Smooth muscle cell (in vitro differentiated cells): ENCODE measurements around the gene LGALS13. TPM values are rescaled to one million over a fixed set of nuclear protein-coding genes. Genes with fewer than 3 reads are reported as not detected.

ENCODE experiments used
- DNase-seq: peaks from one replicate; lab custom pipeline; 2025; ENCODE audit not compliant: unreplicated experiment; lab: John Stamatoyannopoulos, UW
- H2AFZ ChIP-seq: fragments of 200-600 bp; sonication (generic); 2 replicates; pipeline ENCODE4 v1.6.0; 2016; ENCODE audit warnings: antibody characterized with exemption, low read depth, mild to moderate bottlenecking
- H3F3A ChIP-seq: fragments of 200-600 bp; sonication (generic); 2 replicates; pipeline ENCODE4 v1.6.0; 2017; ENCODE audit warnings: antibody characterized with exemption, low read depth
- H3K27ac ChIP-seq: fragments of 200-600 bp; sonication (generic); 2 replicates; pipeline ENCODE4 v1.5.1; 2016; ENCODE audit warnings: low read depth, mild to moderate bottlenecking
- H3K27me3 ChIP-seq: fragments of 200-600 bp; sonication (generic); 2 replicates; pipeline ENCODE4 v1.6.1; 2016; ENCODE audit warnings: low read depth, mild to moderate bottlenecking
- H3K36me3 ChIP-seq: fragments of 200-600 bp; sonication (generic); 2 replicates; pipeline ENCODE4 v1.5.1; 2016; ENCODE audit warnings: low read depth
- H3K4me1 ChIP-seq: fragments of 200-600 bp; sonication (generic); 2 replicates; pipeline ENCODE4 v1.5.1; 2016; ENCODE audit warnings: low read depth
- H3K4me2 ChIP-seq: fragments of 200-600 bp; sonication (generic); 2 replicates; pipeline ENCODE4 v1.6.0; 2016; ENCODE audit warnings: mild to moderate bottlenecking
- H3K4me3 ChIP-seq: fragments of 200-600 bp; sonication (generic); 2 replicates; pipeline ENCODE4 v1.5.1; 2016; ENCODE audit warnings: mild to moderate bottlenecking
- H3K79me2 ChIP-seq: fragments of 200-600 bp; sonication (generic); 2 replicates; pipeline ENCODE4 v1.6.0; 2016; ENCODE audit warnings: low read depth, mild to moderate bottlenecking
- H3K9ac ChIP-seq: fragments of 200-600 bp; sonication (generic); 2 replicates; pipeline ENCODE4 v1.6.0; 2016; ENCODE audit warnings: low read depth
- H3K9me3 ChIP-seq: fragments of 200-600 bp; sonication (generic); replicated peaks from 2 replicates; pipeline ENCODE4 v1.5.1; 2016; ENCODE audit warnings: low read depth
- H4K20me1 ChIP-seq: fragments of 200-600 bp; sonication (generic); 2 replicates; pipeline ENCODE4 v1.6.0; 2016; ENCODE audit warnings: low read depth
- WGBS: methylation state at CpG from one replicate; pipeline ENCODE4 v1.1.7; 2016; ENCODE audit warnings: low lambda C conversion rate; 5-methylcytosine and 5-hydroxymethylcytosine counted together
- polyA plus RNA-seq: library from polyadenylated mRNA; unstranded; fragments of >200 nt; fragmentation: Nextera tagmentation; extraction: Ambion mirVana; gene quantifications from 2 replicates; pipeline ENCODE4 v1.2.1, GENCODE V29; 2016
- total RNA-seq: library from RNA; depleted of rRNA; stranded (reverse); fragments of >200 nt; gene quantifications from 2 replicates; pipeline ENCODE4 v1.2.3, GENCODE V29; 2014
- TF ChIP-seq, protein P1 (sequence below): fragments of 200-600 bp; sonication (generic); IDR thresholded peaks from 2 replicates; pipeline ENCODE4 v1.5.1; 2017; ENCODE audit warnings: borderline replicate concordance, mild to moderate bottlenecking, antibody characterized with exemption; ENCODE audit not compliant: insufficient read depth, poor library complexity, severe bottlenecking

Gene LGALS13, protein sequence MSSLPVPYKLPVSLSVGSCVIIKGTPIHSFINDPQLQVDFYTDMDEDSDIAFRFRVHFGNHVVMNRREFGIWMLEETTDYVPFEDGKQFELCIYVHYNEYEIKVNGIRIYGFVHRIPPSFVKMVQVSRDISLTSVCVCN
- total RNA-seq (not detected in 2 replicates), polyA plus RNA-seq (not detected in 2 replicates)

DNA sequence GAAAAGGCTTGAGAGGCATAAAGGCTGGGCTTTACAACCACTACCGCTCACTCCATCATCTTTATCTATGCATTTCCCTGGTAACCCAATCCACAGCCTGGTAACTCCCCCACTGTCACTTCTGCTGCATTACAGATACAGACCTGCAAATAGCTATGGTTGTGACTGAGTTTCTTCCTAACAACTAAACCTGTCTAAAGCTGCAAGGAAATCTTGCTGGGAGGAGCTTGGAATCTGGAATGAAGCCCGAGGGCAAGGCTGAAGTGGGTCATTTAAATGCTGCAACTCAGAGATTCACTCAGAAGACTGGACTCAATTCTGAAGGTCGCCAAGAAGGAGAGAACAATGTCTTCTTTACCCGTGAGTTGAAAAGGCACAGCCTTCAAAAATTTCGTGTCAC is at the start of gene LGALS13:
TSS of gene LGALS13 (plus strand) at position 301 of the 400 bp plus-strand sequence. CDS start at position 346, 45 bp downstream.
- Histone ChIP-seq H3K9me3 (no peaks in the 10 kb centered on the region), H2AFZ (no peak within 1 kb of the TSS), H3K79me2 (no peaks in the 10 kb centered on the region), H3F3A (no peaks in the 10 kb centered on the region), H3K4me1 (no peaks in the 10 kb centered on the region), H3K36me3 (no peaks in the 10 kb centered on the region), H3K9ac (no peak within 1 kb of the TSS), H4K20me1 (no peaks in the 10 kb centered on the region), H3K27me3 (no peaks in the 10 kb centered on the region), H3K27ac (no peak within 1 kb of the TSS), H3K4me3 (no peak within 1 kb of the TSS), H3K4me2 (no peak within 1 kb of the TSS)
- DNase-seq, result no peak
- 36% methylated on average over 5 of the region's 5 CpGs for WGBS
- TF ChIP-seq, protein P1, sequence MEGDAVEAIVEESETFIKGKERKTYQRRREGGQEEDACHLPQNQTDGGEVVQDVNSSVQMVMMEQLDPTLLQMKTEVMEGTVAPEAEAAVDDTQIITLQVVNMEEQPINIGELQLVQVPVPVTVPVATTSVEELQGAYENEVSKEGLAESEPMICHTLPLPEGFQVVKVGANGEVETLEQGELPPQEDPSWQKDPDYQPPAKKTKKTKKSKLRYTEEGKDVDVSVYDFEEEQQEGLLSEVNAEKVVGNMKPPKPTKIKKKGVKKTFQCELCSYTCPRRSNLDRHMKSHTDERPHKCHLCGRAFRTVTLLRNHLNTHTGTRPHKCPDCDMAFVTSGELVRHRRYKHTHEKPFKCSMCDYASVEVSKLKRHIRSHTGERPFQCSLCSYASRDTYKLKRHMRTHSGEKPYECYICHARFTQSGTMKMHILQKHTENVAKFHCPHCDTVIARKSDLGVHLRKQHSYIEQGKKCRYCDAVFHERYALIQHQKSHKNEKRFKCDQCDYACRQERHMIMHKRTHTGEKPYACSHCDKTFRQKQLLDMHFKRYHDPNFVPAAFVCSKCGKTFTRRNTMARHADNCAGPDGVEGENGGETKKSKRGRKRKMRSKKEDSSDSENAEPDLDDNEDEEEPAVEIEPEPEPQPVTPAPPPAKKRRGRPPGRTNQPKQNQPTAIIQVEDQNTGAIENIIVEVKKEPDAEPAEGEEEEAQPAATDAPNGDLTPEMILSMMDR, result no peak

DNA sequence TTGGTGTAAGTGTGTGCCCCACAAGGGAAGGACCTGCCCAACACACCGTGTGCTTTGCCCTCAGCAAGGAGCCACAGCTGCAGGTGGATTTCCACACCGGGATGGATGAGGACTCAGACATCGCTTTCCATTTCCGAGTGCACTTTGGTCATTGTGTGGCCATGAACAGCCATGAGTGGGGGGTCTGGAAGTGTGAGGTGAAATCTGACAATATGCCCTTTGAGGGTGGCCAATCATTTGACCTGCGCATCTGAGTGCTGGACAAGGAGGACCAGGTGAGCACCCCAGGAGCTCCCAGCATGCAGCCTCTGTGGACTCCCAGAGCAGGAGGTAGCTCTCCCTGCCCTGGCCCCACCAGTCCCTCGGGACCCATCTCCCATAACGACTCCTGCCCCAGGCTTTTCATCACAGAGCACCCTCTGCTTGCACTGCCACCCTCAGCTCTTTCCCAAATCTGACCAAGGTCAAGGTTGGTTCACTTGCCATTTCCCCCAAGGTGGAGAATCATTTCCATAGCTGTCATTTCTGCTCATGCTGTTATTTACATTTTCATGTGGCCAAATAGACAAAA is 49.2 kb upstream of the LGALS13 start:
- Histone ChIP-seq H2AFZ (no peak overlapping the region), H3K4me1 (no peaks in the 10 kb centered on the region), H3K4me2 (no peak overlapping the region), H3K9ac (no peak overlapping the region), H3K9me3 (no peaks in the 10 kb centered on the region), H3K27ac (no peak overlapping the region), H3F3A (no peaks in the 10 kb centered on the region), H3K36me3 (no peaks in the 10 kb centered on the region), H3K4me3 (no peak overlapping the region), H3K27me3 (no peaks in the 10 kb centered on the region), H4K20me1 (no peaks in the 10 kb centered on the region), H3K79me2 (no peaks in the 10 kb centered on the region)
- TF ChIP-seq, protein P1, result no peak
- WGBS, result 79% methylated on average over 7 of the region's 7 CpGs
- no peak for DNase-seq

DNA sequence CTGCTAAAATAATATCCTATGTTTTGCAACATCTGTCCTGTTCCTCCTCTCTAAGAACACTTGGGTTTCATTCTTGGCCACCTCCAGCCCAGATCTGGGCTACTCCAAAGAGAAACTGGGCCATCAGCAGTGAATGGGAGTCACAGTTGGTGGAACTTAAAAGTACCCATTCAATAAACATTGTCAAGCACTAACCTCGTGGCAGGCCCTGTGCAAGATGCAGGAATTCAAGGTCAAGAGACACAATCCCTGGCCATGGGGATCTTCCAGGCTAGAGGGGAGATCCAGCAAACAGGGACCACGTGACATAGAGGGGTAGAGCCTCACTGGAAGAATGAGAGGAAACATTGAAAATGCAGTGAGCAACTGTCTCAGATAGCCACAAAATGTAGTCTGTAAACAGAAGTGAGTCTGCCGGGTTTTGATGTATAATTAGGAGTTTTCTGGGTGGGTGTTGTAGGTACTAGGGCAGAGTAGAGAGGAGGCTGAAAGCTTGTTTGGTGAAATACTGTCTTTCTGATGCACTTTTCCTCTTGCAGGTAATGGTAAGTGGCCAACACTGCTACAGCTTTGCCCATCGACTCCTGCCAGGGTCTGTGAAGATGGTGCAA is 47.5 kb upstream of the LGALS13 start:
- no peaks in the 10 kb centered on the region for H3K79me2 ChIP-seq
- H3K27ac ChIP-seq, result no peak overlapping the region
- WGBS, result 77% methylated on average over 4 of the region's 4 CpGs
- no peak overlapping the region for H3K4me2 ChIP-seq
- DNase-seq, result no peak
- no peak overlapping the region for H3K4me3 ChIP-seq
- no peak overlapping the region for H3K9ac ChIP-seq
- TF ChIP-seq, protein P1, result no peak
- no peaks in the 10 kb centered on the region for H4K20me1 ChIP-seq
- no peaks in the 10 kb centered on the region for H3F3A ChIP-seq
- H3K36me3 ChIP-seq, result no peaks in the 10 kb centered on the region
- no peak overlapping the region for H2AFZ ChIP-seq
- no peaks in the 10 kb centered on the region for H3K9me3 ChIP-seq
- no peaks in the 10 kb centered on the region for H3K27me3 ChIP-seq
- no peaks in the 10 kb centered on the region for H3K4me1 ChIP-seq
